ENCODE results near the gene ECI2. TPM values are rescaled to one million over a fixed set of nuclear protein-coding genes. Genes with fewer than 3 reads are reported as not detected.

The ECI2 gene
- total and polyA plus RNA-seq, 2 donors (not counting 3 experiments of a cell fraction or from before 2014, with no cell fraction given) = 33.5 to 91.0 TPM

- Histone ChIP-seq H3K9me3 (replicated peaks; ENCODE audit: control insufficient read depth, insufficient read depth, low read length) (no peaks in the 10 kb centered on the region), H2AFZ (ENCODE audit: low read depth, low read length) (no peak overlapping the region), H3K27ac (ENCODE audit: insufficient read depth, low read depth, low read length) (no peak overlapping the region), H3K4me1 (ENCODE audit: control insufficient read depth, extremely low read depth, insufficient read depth, low read length) (no peaks in the 10 kb centered on the region), H3K9ac (replicated peaks; ENCODE audit: extremely low read depth, insufficient read depth, low read length) (no peak overlapping the region), H3K79me2 (ENCODE audit: control insufficient read depth, insufficient read depth, low read length) (no peaks in the 10 kb centered on the region), H3K9me1 (replicated peaks; ENCODE audit: control insufficient read depth, extremely low read depth, insufficient read depth, low read length) (no peaks in the 10 kb centered on the region), H3K36me3 (ENCODE audit: control insufficient read depth in 2 of 2, extremely low read depth in 1 of 2, insufficient read depth in 2 of 2, low read length in 2 of 2) (no peaks in the 10 kb centered on the region), H3K4me3 (replicated peaks in 1 of 3; ENCODE audit: insufficient read depth in 1 of 3, low read depth in 1 of 3, low read length in 3 of 3) (no peak overlapping the region), H3K4me2 (ENCODE audit: insufficient read depth, low read length) (no peak overlapping the region), H3K27me3 (ENCODE audit: control insufficient read depth in 2 of 2, insufficient read depth in 2 of 2, low read length in 2 of 2) (no peaks in the 10 kb centered on the region), H4K20me1 (replicated peaks; ENCODE audit: control insufficient read depth, extremely low read depth, insufficient read depth, low read length) (no peaks in the 10 kb centered on the region)
- POLR2A ChIA-PET = no interaction called here
- intact Hi-C loops (cut with micrococcal nuclease) (loop anchor here (10.0 kb wide), 1 partner anchor 54 kb away; no protein-coding TSS in a partner anchor), dilution Hi-C loops (cut with MboI; ENCODE audit: extremely low pct_ligation_motif_present, low sequenced_read_pairs) (no loop called here)
- FAIRE-seq = no peak
- no TSS peak for BruUV-seq (replicated peaks)
- CTCF ChIA-PET = no interaction called here
- TF ChIP-seq MYC (IDR thresholded peaks at IDR 0.05; ENCODE audit: low read depth, low read length) (no peak), POLR2AphosphoS5 (IDR thresholded peaks at IDR 0.05; ENCODE audit: insufficient read depth, low read depth, low read length) (no peak), JUN (IDR thresholded peaks at IDR 0.05; ENCODE audit: borderline replicate concordance, insufficient read depth, insufficient read length, low read depth) (no peak), FOS (IDR thresholded peaks at IDR 0.05; ENCODE audit: borderline replicate concordance, insufficient read depth, low read length) (no peak), EZH2 (IDR thresholded peaks at IDR 0.05; ENCODE audit: borderline replicate concordance, low read depth, low read length, severe bottlenecking) (no peak), GATA2 (IDR thresholded peaks at IDR 0.05; ENCODE audit: insufficient read depth, insufficient read length, low read depth, low read length) (no peak), POLR2A (IDR thresholded peaks at IDR 0.05; ENCODE audit: low read depth, low read length) (no peak)
- TF ChIP-seq, protein P1, sequence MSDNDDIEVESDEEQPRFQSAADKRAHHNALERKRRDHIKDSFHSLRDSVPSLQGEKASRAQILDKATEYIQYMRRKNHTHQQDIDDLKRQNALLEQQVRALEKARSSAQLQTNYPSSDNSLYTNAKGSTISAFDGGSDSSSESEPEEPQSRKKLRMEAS (IDR thresholded peaks at IDR 0.05; ENCODE audit: insufficient read depth, insufficient read length) = no peak
- TF ChIP-seq, protein P2, sequence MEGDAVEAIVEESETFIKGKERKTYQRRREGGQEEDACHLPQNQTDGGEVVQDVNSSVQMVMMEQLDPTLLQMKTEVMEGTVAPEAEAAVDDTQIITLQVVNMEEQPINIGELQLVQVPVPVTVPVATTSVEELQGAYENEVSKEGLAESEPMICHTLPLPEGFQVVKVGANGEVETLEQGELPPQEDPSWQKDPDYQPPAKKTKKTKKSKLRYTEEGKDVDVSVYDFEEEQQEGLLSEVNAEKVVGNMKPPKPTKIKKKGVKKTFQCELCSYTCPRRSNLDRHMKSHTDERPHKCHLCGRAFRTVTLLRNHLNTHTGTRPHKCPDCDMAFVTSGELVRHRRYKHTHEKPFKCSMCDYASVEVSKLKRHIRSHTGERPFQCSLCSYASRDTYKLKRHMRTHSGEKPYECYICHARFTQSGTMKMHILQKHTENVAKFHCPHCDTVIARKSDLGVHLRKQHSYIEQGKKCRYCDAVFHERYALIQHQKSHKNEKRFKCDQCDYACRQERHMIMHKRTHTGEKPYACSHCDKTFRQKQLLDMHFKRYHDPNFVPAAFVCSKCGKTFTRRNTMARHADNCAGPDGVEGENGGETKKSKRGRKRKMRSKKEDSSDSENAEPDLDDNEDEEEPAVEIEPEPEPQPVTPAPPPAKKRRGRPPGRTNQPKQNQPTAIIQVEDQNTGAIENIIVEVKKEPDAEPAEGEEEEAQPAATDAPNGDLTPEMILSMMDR (IDR thresholded peaks at IDR 0.05; ENCODE audit: extremely low read depth in 1 of 2, insufficient read depth in 1 of 2, low read depth in 1 of 2, low read length in 2 of 2) = no peak
- DNase-seq (ENCODE audit: low read depth, low spot score) = no peak
These were observed 34.1 kb downstream of the ECI2 start for GRCh38 chr6:4101298-4101697.
